ENCODE data around the gene TRIM49D1.
"Not testable (repeated sequence)": the region's sequence is repeated elsewhere in the genome, so short reads cannot be mapped to it uniquely, and the experiment has no call there.

Gene TRIM49D1

GRCh38 chr11:89922195-89922660, at the start of gene TRIM49D1:
TRIM49D1 (minus strand) TSS chr11:89922245; CDS start chr11:89917710, 4,535 bp downstream.
- DNase-seq (ENCODE audit: low read depth in 2 of 2), result no peak

- DNase-seq (ENCODE audit: low read depth in 2 of 2), result not testable (repeated sequence)
These were observed 43.7 kb upstream of the TRIM49D1 start, which contains the start of gene TRIM64 for GRCh38 chr11:89965737-89966136. TRIM64 (plus strand) TSS chr11:89966037; CDS start chr11:89968504, 2,467 bp downstream.

GRCh38 chr11:89960833-89961232, 38.8 kb upstream of the TRIM49D1 start:
- DNase-seq (ENCODE audit: low read depth in 2 of 2), result not testable (repeated sequence)

GRCh38 chr11:89923764-89924163, 1.7 kb upstream of the TRIM49D1 start, which contains the start of gene TRIM49D2:
TRIM49D2 (plus strand) TSS chr11:89924064; CDS start chr11:89926762, 2,698 bp downstream.
- not testable (repeated sequence) for DNase-seq (ENCODE audit: low read depth in 2 of 2)

GRCh38 chr11:89900809-89901208, 21.2 kb downstream of the TRIM49D1 start:
- not testable (repeated sequence) for DNase-seq (ENCODE audit: low read depth in 2 of 2)

GRCh38 chr11:89893245-89893644, 28.8 kb downstream of the TRIM49D1 start:
- not testable (repeated sequence) for DNase-seq (ENCODE audit: low read depth in 2 of 2)

GRCh38 chr11:89877511-89877910, 44.5 kb downstream of the TRIM49D1 start:
- DNase-seq (ENCODE audit: low read depth in 2 of 2), result not testable (repeated sequence)

GRCh38 chr11:89872588-89872987, 49.5 kb downstream of the TRIM49D1 start:
- not testable (repeated sequence) for DNase-seq (ENCODE audit: low read depth in 2 of 2)

- DNase-seq (ENCODE audit: low read depth in 2 of 2), result not testable (repeated sequence)
These were observed 56.8 kb downstream of the TRIM49D1 start for GRCh38 chr11:89865223-89865622.

- DNase-seq (ENCODE audit: low read depth in 2 of 2), result not testable (repeated sequence)
These were observed 57.9 kb downstream of the TRIM49D1 start for GRCh38 chr11:89863906-89864704.
